HG03280 (cell line): Measurements from ENCODE around the gene ATP1A1.

Experiments used
- ATAC-seq: cut with Tn5 transposase; IDR thresholded peaks from one replicate; pipeline ENCODE4 v1.9.1; 2021; ENCODE audit warnings: mild to moderate bottlenecking, moderate library complexity; ENCODE audit not compliant: unreplicated experiment

The ATP1A1 gene

GRCh38 chr1:116412480-116412798, 39.4 kb downstream of the ATP1A1 start:
- no peak for ATAC-seq

GRCh38 chr1:116412898-116413297, 39.9 kb downstream of the ATP1A1 start:
- no peak for ATAC-seq

DNA sequence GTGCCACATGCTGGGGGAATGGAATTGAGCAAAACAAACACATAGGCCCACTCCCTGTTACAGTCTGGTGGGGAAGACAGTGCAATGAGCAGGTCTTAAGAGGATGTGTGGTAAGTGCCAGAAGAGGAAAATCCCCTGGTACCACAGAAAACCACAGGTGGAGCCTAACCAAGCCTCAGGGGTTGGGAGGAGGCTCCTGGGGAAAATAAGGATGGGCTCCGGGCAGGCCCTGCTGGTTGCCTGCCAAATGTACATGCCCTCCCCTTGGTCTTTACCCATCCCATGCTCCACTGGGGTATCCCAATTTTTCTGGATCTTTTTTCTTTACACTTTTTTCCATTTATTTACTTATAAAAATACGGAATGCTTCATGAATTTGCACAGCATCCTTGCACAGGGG, 40.4 kb downstream of the ATP1A1 start:
- ATAC-seq, result no peak

- ATAC-seq, result no peak
Observed at GRCh38 chr1:116414364-116414763, 41.3 kb downstream of the ATP1A1 start.

GRCh38 chr1:116415200-116415698, 42.2 kb downstream of the ATP1A1 start:
- ATAC-seq, result no peak

DNA sequence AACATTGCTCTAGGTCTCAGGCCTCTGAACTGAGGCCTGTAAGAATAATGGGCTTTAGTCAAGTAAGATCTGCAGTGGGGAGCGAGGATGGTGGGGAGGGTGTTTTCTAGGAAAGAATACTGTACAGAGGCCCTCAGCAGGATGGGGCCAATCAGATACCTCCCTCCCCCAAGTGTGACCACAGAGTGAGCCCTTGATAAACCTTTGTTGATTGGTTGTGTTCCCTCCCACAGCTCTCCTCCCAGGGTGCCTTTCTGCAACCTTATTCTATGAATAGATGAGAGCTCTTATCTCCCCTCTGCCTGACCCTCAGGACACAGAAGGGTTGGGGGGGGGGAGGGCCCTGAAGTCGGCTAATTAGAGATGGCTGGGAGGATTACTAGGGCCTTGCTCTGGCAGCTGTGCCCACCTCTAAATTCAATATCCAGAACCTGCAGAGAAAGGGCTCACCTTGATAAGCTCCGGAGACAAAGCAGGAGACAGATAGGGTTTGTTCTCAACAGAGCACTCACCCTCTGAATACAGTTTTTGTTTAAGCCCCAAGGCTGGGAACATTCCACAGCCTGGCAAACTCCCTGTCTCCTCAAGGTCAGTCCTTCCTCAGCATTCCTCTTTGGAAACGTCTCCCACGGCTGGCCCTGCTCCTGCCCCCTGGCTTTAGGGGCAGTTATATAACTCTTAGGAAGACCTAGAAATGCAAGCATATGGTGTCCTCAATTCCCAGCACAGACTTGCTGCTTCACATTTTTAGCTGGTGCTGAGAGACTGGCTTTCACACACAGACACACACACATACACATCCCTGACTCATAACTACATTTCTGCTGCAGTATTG, 42.9 kb downstream of the ATP1A1 start:
- no peak for ATAC-seq

GRCh38 chr1:116416854-116417513, 43.9 kb downstream of the ATP1A1 start:
- ATAC-seq, result no peak

DNA sequence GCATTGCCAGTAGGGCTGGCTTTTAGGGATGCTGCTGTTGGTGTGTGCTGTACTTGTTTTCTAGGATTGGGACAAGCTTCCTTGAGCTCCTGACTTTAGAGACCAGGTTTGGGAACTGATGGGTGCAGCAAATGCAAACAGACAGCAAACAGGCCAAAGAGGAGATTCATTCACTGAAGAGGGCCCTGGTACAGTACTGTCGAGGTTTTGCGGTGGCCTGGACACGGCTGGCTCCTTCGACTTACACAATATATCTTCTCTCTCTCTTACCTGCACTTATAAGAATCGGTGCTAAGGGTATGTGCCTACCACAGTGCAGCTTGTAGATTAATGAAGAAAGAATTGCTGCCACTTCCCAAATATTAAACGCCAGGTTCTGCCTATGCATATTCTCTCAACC, 44.6 kb downstream of the ATP1A1 start:
- no peak for ATAC-seq

DNA sequence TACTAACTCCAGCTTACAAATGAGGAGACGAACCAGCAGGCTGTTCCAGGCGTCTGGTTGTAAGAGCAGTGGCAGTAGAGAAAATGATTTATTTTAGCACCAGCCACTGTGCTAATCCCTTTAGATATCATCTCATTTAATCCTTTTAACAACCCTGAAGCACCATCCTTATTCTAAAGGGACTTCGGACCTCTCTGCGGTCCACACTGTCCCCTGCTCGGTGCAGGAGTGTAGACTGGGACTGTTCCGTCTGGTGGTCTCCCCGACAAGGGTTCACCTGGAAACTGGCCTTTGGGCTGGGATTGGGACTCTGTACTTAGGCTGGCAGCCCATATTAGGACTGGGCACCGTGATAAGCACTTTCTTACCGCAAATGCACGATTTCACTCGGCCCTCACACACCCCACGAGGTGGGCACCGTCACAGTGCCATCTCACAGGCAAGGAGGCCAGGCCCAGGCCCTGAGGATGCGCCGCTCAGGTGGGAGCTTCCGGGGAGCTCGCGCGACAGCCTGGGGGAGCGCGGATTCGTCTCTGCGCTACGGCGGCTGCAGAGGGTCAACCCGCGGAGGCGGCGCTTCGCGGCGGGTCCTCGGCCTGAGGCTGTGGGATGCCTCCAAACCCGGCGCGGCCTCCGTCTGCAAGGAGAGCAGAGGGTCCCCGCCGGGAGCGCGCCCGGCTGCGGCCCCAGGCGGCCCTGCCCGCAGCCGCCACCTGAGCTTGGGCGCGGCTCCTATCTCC, 45.2 kb downstream of the ATP1A1 start:
- peak; percentile 84 for ATAC-seq

GRCh38 chr1:116420417-116421200, 47.6 kb downstream of the ATP1A1 start:
- no peak for ATAC-seq

- no peak for ATAC-seq
Observed at GRCh38 chr1:116424438-116424837, 51.4 kb downstream of the ATP1A1 start.

DNA sequence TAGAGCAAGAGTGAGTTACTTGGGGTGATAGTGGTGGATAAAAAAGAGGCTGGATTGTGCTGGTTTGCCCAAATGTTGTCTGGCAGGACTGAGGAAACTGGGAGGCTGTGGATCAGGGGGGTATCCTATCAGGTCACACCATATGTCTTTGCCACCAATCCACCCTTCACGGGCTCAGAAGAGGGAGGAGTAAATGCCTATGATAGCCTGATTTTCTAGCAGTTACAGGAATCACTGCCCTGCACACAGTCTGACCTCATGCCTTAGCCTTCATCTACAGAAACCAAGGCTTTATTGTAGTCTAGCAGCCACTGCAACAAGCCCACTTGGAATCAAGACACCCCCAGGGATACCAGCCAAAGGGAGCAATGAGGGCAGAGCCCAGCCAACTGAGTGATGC, 51.8 kb downstream of the ATP1A1 start:
- no peak for ATAC-seq

DNA sequence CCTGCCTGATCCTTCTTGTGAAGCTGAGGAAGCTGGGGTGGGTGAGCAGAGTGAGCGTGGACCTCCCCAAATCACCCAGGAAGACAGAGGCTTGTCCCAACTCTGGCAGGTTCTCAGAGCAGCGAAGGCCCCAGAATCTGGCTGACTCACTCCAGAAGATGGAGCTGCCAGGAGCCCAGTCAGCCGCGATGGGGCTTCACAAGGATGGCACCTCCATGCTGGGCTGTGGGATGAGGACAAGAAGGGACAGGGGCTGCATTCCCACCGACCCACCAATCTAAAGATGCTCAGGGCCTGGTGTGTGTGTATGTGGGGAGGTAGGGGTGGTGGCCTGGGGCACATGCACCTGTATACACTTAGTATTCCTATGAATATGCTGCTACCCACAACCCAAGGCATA, 52.9 kb downstream of the ATP1A1 start:
- no peak for ATAC-seq

DNA sequence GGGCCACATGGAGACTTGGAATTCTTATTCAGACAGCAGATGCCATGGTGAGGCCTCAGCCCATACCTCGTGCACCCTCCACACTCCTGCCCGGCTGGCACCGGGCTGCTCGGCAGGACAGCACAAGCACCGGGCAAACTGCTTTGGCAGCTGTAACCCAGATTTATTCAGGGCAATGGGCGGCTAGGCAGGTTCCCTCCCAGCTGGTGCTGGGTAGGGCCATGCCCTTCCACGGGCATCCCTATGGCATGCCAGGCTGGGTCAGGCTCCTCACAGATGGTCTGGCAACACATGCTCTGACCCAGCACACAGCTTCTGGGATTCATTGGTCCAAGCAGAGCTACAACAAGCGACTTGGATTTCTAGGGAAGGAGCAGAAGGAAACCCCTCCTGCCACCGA, 53.4 kb downstream of the ATP1A1 start:
- no peak for ATAC-seq

GRCh38 chr1:116428576-116428975, 55.5 kb downstream of the ATP1A1 start:
- no peak for ATAC-seq

GRCh38 chr1:116429821-116430374, 56.9 kb downstream of the ATP1A1 start:
- no peak for ATAC-seq

- ATAC-seq, result no peak
Observed at GRCh38 chr1:116431870-116432500, 58.9 kb downstream of the ATP1A1 start.

DNA sequence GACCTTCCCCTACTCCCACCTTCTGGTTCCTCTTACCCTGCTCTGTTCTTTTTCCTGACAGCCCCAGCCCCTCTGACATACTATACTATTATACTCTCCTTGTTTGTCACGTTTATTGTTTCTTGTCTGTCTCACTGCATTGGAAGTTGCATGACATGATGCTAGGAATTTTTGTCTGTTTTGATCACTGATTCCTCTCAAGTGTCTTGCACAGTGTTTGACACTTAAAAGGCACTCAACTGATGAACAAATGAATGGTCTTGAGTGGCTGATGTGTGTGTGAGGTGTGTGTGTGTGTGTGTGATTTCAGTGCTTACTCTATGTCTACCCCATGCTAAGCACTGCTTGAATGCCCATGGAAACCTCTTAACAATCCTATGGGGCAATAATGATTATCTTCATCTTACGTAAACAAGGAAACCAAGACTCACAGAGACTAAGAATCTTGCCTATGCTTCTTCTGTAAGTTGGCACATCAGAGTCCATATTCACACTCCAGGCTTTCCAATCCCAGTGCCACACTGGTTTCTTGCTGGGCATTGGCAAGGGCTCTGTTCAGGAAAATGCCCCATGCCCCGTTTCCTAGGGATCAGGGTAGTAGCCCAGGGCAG, 59.7 kb downstream of the ATP1A1 start:
- no peak for ATAC-seq
